ENCODE results near the gene GPR180. TPM values are rescaled to one million over a fixed set of nuclear protein-coding genes. Genes with fewer than 3 reads are reported as not detected.

GPR180 gene
- total RNA-seq, 1 donor from 2014 or later = 6.6 TPM

DNA sequence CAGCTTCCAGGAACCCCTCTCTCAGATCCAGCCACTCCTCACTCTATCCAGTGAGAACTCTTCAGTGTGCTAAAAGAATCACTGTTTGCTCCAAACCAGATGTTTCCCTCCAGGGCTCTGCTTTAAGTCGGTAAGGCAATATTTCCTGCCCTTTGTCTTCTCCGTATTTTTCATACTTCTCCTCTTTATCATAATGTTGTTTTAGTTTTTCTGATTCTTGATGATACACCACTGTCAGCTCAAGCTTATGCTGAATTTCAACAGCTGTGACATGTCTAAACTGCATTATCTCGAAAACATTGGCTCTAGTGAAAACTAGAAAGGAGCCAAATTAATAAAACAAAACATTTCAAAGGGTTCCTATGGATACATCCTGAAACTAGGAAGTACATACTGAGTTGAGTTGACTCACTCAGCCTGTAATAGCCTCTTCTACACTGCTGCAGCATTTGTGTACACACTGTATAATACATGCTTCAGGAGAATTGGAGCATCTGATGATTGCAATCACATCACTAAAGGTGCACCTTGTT is 39.8 kb downstream of the GPR180 start:
- H3K9me3 Mint-ChIP-seq = peaks cover 6% of the 10 kb centered on the region
- H3K27me3 Mint-ChIP-seq (ENCODE audit: low read depth) = no peaks in the 10 kb centered on the region
- no peak overlapping the region for H3K4me3 Mint-ChIP-seq
- H3K4me1 Mint-ChIP-seq = peaks cover 19% of the 10 kb centered on the region
- peaks cover 11% of the 10 kb centered on the region for H3K36me3 Mint-ChIP-seq (ENCODE audit: low read depth)
- peak overlapping the region; percentile 14 for H3K27ac Mint-ChIP-seq (ENCODE audit: unreplicated experiment)
- TF ChIP-seq, protein P1, sequence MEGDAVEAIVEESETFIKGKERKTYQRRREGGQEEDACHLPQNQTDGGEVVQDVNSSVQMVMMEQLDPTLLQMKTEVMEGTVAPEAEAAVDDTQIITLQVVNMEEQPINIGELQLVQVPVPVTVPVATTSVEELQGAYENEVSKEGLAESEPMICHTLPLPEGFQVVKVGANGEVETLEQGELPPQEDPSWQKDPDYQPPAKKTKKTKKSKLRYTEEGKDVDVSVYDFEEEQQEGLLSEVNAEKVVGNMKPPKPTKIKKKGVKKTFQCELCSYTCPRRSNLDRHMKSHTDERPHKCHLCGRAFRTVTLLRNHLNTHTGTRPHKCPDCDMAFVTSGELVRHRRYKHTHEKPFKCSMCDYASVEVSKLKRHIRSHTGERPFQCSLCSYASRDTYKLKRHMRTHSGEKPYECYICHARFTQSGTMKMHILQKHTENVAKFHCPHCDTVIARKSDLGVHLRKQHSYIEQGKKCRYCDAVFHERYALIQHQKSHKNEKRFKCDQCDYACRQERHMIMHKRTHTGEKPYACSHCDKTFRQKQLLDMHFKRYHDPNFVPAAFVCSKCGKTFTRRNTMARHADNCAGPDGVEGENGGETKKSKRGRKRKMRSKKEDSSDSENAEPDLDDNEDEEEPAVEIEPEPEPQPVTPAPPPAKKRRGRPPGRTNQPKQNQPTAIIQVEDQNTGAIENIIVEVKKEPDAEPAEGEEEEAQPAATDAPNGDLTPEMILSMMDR (conservative IDR thresholded peaks at IDR 0.05) = no peak
- no peak for DNase-seq (ENCODE audit: low read depth, low spot score)

DNA sequence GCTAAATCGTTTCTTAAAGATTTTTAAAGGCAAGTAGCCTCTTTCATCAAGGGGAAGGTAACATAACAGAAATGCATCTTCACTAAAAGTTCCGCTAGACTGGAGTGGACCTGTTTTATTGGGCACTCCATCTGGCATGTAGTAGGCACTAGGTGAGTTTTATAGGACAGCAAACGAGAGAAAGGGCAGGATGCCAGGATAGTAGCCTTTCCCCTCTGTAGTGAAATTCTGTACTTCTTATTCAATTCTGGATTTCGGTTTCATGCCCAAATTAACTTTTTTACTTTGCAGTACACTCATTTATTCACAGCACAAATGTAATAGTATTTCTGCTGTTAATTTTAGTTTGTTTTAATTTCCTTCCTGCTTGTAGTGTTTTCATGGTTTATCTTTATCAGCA is 45.2 kb downstream of the GPR180 start:
- Mint-ChIP-seq H3K36me3 (ENCODE audit: low read depth) (no peaks in the 10 kb centered on the region), H3K4me3 (no peak overlapping the region), H3K27me3 (ENCODE audit: low read depth) (no peaks in the 10 kb centered on the region), H3K9me3 (no peaks in the 10 kb centered on the region), H3K4me1 (peaks cover 2% of the 10 kb centered on the region), H3K27ac (ENCODE audit: unreplicated experiment) (no peak overlapping the region)
- TF ChIP-seq, protein P1 (conservative IDR thresholded peaks at IDR 0.05) = no peak
- DNase-seq (ENCODE audit: low read depth, low spot score) = no peak

DNA sequence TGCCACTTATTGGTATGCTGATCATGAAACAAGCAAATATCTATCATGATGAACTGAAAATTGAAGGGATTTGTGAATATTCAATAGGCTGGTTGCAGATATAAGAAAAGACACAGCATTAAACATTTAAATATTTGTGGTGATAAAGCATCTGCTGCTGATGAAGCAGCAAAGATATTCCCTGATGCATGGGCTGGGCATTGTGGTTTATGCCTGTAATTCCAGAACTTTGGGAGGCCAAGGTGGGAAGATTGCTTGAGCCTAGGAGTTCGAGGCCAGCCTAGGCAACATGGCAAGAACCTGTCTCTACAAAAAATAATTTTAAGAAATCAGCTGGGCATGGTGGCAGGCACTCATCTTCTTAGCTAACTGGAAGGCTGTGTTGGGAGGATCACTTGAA is 54.5 kb downstream of the GPR180 start:
- H3K27ac Mint-ChIP-seq (ENCODE audit: unreplicated experiment) = no peak overlapping the region
- peaks cover 3% of the 10 kb centered on the region for H3K27me3 Mint-ChIP-seq (ENCODE audit: low read depth)
- H3K4me1 Mint-ChIP-seq = peaks cover 11% of the 10 kb centered on the region
- no peak for DNase-seq (ENCODE audit: low read depth, low spot score)
- peaks cover 6% of the 10 kb centered on the region for H3K9me3 Mint-ChIP-seq
- no peak overlapping the region for H3K4me3 Mint-ChIP-seq
- peaks cover 5% of the 10 kb centered on the region for H3K36me3 Mint-ChIP-seq (ENCODE audit: low read depth)
- TF ChIP-seq, protein P1 (conservative IDR thresholded peaks at IDR 0.05) = no peak

DNA sequence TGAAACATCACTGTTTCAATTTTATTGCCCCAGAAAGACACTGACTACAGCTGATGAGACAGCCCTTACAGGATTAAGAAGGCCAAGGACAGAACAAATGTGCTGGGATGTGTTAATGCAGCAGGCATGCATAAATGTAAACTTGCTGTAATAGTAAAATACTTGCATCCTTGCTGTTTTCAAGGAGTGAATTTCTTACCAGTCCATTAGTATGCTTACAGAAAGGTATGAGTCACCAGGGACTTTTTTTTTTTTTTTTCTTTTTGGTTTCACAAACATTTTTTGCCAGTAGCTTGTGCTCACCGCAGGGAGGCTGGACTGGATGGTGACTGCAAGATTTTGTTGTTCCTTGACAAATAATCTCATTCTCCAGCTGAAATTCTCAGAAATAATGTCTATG is 55.1 kb downstream of the GPR180 start:
- peaks cover 6% of the 10 kb centered on the region for H3K9me3 Mint-ChIP-seq
- H3K36me3 Mint-ChIP-seq (ENCODE audit: low read depth) = peaks cover 5% of the 10 kb centered on the region
- H3K27me3 Mint-ChIP-seq (ENCODE audit: low read depth) = peaks cover 3% of the 10 kb centered on the region
- H3K27ac Mint-ChIP-seq (ENCODE audit: unreplicated experiment) = no peak overlapping the region
- TF ChIP-seq, protein P1 (conservative IDR thresholded peaks at IDR 0.05) = no peak
- H3K4me1 Mint-ChIP-seq = peaks cover 17% of the 10 kb centered on the region
- H3K4me3 Mint-ChIP-seq = no peak overlapping the region
- DNase-seq (ENCODE audit: low read depth, low spot score) = no peak

DNA sequence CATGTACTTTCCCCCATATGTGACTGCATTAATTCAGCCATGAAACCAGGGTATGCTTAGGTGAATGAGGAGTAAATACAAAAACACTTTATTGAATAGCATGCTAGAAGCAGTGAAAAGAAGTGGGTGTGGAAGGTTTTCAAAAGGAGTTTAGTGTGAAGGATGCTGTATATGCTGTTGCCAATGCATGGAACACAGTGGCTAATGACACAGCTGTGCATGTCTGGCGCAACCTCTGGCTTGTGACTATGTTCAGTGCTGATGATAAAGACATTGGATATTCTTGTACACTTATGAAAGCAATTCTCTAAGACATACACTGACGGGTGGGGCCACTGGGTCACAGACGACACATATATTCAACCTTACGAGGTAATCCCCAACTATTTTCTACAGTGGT is 55.5 kb downstream of the GPR180 start:
- peaks cover 6% of the 10 kb centered on the region for H3K9me3 Mint-ChIP-seq
- no peak overlapping the region for H3K27ac Mint-ChIP-seq (ENCODE audit: unreplicated experiment)
- no peak for DNase-seq (ENCODE audit: low read depth, low spot score)
- peaks cover 21% of the 10 kb centered on the region for H3K4me1 Mint-ChIP-seq
- peaks cover 5% of the 10 kb centered on the region for H3K36me3 Mint-ChIP-seq (ENCODE audit: low read depth)
- TF ChIP-seq, protein P1 (conservative IDR thresholded peaks at IDR 0.05) = no peak
- H3K27me3 Mint-ChIP-seq (ENCODE audit: low read depth) = peaks cover 5% of the 10 kb centered on the region
- H3K4me3 Mint-ChIP-seq = no peak overlapping the region

Measured in neural crest cell (in vitro differentiated cells).